ENCODE data around the gene FAM78B.

GRCh38 chr1:166174108-166174507 is 7.3 kb upstream of the FAM78B start:
- TF ChIP-seq CTCF (conservative IDR thresholded peaks at IDR 0.05; ENCODE audit: low read length) (no peak), EZH2phosphoT487 (IDR thresholded peaks at IDR 0.05; ENCODE audit: borderline replicate concordance) (no peak)
